Fibroblast of pulmonary artery (primary cell): ENCODE data around the gene SLC12A3.

Experiments used
- DNase-seq: peaks from one replicate; pipeline ENCODE4 v3.0.0-alpha.2; 2010; ENCODE audit warnings: low read depth
- H3K4me3 ChIP-seq: replicated peaks from 2 replicates; pipeline ENCODE4 v1.5.1; 2011; ENCODE audit warnings: low read depth, mild to moderate bottlenecking, control low read depth, low read length, moderate library complexity
- CTCF ChIP-seq: IDR thresholded peaks from 2 replicates; pipeline ENCODE4 v1.5.1; 2011; ENCODE audit warnings: mild to moderate bottlenecking, control low read depth, low read length, inconsistent platforms; ENCODE audit errors: missing control alignments

The SLC12A3 gene

DNA sequence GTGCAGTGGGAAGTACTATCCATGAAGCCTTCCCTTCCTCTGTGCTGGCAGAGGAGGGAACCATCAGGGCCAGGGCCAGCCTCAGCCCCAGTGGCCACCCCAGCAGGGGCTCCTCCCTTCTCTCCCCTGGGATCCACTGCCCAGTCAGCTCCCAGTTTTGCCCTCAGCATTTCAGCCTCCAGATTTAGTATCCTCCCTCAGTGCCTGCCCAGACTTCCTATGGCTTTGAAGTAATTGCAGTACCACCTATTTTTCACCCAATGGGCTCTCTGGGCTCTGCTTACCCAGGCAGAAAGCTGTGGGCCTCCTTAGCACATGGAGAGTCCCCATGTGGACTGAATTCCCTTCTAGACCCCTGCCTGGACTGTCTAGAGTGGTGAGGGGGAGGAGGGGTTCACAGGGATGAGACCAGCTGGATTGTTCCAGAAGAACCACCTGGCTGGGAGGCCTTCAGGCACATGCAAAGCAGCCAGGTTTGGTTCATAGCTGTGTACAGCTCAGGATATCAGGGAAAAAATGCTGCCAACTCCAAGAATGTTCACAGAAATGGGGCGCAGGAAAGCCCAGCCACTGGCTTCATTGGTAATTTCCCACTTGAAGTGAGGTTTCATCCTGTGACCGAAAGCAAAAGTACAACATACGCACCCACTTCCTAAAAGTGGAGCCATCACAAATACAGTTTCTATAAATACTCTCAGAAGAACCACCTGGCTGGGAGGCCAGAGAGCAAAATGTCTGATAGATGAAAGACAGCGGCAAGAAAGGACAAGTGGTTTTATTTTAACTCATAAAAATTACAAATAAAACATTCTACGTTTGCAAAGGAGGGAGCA lies 51.8 kb downstream of the SLC12A3 start:
- no peak for TF ChIP-seq CTCF
- H3K4me3 ChIP-seq, result no peak overlapping the region
- no peak for DNase-seq

DNA sequence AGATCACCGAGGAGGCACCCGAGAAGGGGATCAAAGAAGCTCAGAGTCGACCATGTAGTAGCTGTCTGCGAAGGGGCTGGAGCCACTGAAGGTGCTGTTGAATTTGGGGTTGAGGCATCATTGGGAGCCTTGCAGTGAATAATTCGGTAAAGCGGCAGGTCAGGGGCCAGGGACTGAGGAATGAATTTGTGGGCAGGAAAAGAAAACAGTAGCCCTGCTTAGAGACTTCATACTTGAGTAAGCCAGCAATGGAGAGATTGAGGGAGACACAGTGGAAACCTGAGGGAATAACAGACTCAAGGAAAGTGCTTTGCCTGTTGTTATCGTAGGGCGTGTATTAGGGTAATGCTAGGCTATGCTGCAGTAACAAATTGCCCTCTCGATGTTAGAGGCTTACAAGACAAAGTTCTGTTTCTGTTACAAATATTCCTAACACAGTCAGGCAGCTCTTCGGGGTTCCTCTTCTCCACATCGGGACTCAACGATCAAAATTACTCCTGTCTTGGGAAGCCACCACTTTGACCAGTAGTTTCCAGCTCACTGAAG lies 53.5 kb downstream of the SLC12A3 start:
- no peak for DNase-seq
- TF ChIP-seq CTCF, result no peak
- H3K4me3 ChIP-seq, result no peak overlapping the region

DNA sequence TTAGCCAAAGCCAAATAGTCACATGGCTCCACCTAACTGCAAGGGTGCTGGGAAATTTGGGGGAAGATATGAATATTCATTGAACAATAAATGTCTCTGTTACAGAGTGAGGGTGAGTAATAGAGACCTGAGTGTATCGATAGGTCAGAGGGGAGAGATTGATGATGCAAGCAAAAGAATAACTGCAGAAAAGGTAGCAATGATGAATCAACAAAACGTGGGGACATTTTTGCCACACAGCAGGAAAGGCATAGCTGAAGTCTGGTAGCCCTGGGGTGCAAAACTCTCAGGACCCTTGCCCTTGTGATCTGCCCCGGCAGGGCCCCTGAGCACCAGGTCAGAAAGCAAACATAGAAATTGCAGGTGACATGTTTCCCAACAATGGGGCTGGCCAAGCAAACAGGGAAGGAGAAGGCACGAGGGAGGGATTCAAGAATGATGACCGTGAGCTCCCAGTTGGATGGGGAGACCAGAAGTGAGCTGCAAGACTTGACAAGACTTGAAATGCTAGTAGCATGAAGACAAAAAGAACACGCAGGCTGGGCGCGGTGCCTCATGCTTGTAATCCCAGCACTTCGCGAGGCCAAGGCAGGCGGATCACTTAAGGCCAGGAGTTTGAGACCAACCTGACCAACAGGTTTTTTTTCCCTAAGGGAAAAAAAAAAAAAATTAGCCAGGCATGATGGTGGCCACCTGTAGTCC lies 54.2 kb downstream of the SLC12A3 start:
- TF ChIP-seq CTCF, result no peak
- H3K4me3 ChIP-seq, result no peak overlapping the region
- DNase-seq, result no peak

GRCh38 chr16:56921571-56921970 lies 56.6 kb downstream of the SLC12A3 start:
- TF ChIP-seq CTCF, result no peak
- no peak for DNase-seq
- no peak overlapping the region for H3K4me3 ChIP-seq

DNA sequence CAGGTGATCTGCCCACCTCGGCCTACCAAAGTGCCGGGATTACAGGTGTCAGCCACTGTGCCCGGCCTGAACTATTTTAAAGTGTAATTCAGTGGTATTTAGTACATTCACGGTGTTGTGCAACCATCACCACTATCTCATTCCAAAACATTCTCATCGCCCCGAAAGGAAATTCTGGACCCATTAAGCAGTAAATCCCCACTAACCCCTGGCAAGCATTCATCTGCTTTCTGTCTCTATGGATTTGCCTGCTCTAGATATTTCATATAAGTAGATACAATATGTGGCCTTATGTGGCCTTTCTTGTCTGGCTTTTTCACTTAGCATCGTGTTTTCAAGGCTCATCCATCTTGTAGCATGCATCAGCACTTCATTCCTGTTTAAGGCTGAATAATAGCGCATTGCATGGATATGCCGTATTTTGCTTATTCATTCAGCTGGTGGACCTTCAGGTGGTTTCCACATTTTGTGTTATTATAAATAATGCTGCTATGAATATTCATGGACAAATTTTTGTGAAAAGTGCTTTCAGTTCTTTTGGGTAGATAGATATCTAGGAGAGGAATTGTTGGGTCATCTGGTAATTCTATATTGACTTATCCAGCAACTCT lies 58.6 kb downstream of the SLC12A3 start:
- H3K4me3 ChIP-seq, result no peak overlapping the region
- peak; percentile 72 for DNase-seq
- no peak for TF ChIP-seq CTCF

GRCh38 chr16:56927471-56927870 lies 62.5 kb downstream of the SLC12A3 start:
- DNase-seq, result no peak
- TF ChIP-seq CTCF, result no peak

More at GRCh38 chr16:56927471-56927870, 62.5 kb downstream of the SLC12A3 start:
- no peak overlapping the region for H3K4me3 ChIP-seq
